Lower leg skin (tissue), 3 donors: Measurements from ENCODE around the gene P4HA2.

Source experiments
- CTCF ChIP-seq, 3 donors: fragments of 450-650 bp; IDR thresholded peaks; one replicate each; pipeline ENCODE4 v1.5.1; 2016; ENCODE audit warnings: antibody characterized with exemption in 3 of 3, mild to moderate bottlenecking in 3 of 3, moderate library complexity in 2 of 3
- POLR2A ChIP-seq, 2 donors: fragments of 450-650 bp; IDR thresholded peaks; one replicate each; pipeline ENCODE4 v1.6.1; 2016 to 2017; ENCODE audit warnings: antibody characterized with exemption in 2 of 2, mild to moderate bottlenecking in 1 of 2, moderate library complexity in 1 of 2

- TF ChIP-seq CTCF (IDR thresholded peaks at IDR 0.05) (no peak), POLR2A (IDR thresholded peaks at IDR 0.05) (no peak)
These were observed 43.9 kb downstream of the P4HA2 start for GRCh38 chr5:132183723-132184122.
